Lung microvascular endothelial cell (primary cell): ENCODE data around the gene MMRN1. TPM values are rescaled to one million over a fixed set of nuclear protein-coding genes. Genes with fewer than 3 reads are reported as not detected.

ENCODE experiments used
- DNase-seq, 2 donors: peaks; one replicate each; pipeline versions ENCODE4 v3.0.0 to v3.0.0-alpha.2; 2010; ENCODE audit warnings: low read depth in 2 of 2
- total RNA-seq: library from RNA; depleted of rRNA; stranded (reverse); fragments of >200 nt; gene quantifications from 2 replicates; pipeline ENCODE4 v1.2.1, GENCODE V29; 2014

The MMRN1 gene
- total RNA-seq, 1 donor from 2014 or later = 4,891 TPM

- no peak for DNase-seq
Observed at GRCh38 chr4:89994176-89994873, 99.7 kb downstream of the MMRN1 start.

DNA sequence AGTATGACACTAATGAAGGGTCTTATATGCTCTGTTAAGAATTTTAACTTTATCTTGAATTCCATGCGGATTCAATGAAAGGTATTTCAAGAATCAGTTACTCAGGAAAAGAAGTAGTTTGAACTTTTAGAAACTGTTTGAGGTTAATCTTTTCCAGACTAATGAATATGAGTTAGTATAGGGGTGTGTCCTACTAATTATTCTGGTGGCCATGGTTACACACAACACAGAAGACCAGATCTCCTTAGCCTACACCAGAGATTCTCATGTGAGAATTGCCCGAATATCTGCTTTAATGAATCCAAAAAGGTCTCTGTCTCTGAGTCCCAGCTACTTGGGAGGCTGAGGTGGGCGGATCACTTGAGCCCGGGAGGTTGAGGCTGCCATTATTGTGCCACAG, 100.4 kb downstream of the MMRN1 start:
- no peak for DNase-seq

DNA sequence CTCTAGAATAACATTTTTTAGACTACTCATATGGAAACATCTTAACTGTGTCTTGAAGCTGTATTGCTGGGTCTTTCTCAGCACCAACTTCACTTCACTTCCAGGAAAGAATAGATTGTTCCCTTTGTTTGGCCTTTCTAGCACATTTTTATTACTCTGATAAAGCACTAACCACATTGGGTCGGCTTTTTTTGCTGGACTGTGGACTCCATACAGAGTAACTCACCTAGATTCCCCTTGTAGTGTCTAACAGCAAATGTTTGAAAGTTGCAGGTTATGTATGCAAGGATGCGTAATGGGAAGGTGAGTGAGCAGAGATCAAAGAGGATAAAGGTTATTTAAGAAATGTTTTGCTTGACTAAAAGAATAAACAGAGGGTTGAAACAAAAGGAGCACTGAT, 101.2 kb downstream of the MMRN1 start:
- no peak for DNase-seq

GRCh38 chr4:89997171-89997704, 102.6 kb downstream of the MMRN1 start:
- DNase-seq = no peak

GRCh38 chr4:89998469-89999011, 103.9 kb downstream of the MMRN1 start:
- DNase-seq = peak in 1 of 2 donors; percentile 14

- no peak for DNase-seq
Observed at GRCh38 chr4:90001023-90001422, 106.4 kb downstream of the MMRN1 start.

DNA sequence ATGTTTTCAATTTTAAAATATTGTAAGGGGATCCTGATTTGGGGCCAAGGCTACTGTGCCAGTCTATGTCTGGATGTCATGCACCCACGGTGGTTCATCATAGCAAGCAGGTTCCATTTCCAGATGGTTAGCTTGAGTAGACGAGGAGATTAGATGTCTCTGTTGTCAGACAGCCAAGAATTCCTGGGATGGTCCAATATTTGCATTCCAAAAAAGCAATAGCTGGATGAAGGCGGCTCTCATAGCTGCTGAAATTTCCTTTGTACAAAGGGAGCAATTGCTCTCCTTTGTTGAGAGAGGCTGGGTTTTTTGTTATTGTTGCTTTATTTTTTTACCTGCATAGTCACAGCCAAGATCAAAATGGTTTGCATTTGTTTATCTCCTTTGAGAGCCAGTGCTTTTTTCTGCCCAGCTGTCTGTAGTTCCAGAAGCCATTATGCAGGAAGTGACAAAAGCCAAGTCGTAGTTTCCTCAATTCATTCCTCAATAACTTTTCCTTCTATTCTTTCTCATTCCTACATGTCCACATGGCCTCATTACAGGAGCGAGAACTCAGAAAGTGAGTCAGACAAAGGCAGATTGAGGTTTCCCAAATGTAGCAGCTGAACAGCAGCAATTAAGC, 107.9 kb downstream of the MMRN1 start:
- no peak for DNase-seq

Other genes starting within 250 kb of the MMRN1 start
- 56.2 and 148 TPM in 2 replicates for gene SNCA, start 57.7 kb upstream of the MMRN1 start, total RNA-seq
- gene CCSER1, start 232.5 kb downstream of the MMRN1 start, total RNA-seq = under 0.01 and 0.20 TPM in 2 replicates